Left ventricle myocardium inferior (tissue), 1 donor: ENCODE data around the gene P2RX7. TPM values are rescaled to one million over a fixed set of nuclear protein-coding genes. Genes with fewer than 3 reads are reported as not detected.
"Not testable (repeated sequence)": the region's sequence is repeated elsewhere in the genome, so short reads cannot be mapped to it uniquely, and the experiment has no call there.

Experiments used
- DNase-seq: peaks from one replicate; pipeline ENCODE4 v3.0.0-alpha.2; 2020
- H3K27ac ChIP-seq: fragments of 200-600 bp; replicated peaks from 2 replicates; pipeline ENCODE4 v1.8.0; 2021
- H3K27me3 ChIP-seq: fragments of 200-600 bp; 2 replicates; pipeline ENCODE4 v1.8.0; 2021; ENCODE audit warnings: low read depth
- H3K36me3 ChIP-seq: fragments of 200-600 bp; 2 replicates; pipeline ENCODE4 v1.8.0; 2021
- H3K4me1 ChIP-seq: fragments of 200-600 bp; 2 replicates; pipeline ENCODE4 v1.8.0; 2021
- H3K4me3 ChIP-seq: fragments of 200-600 bp; 2 replicates; pipeline ENCODE4 v1.8.0; 2021; ENCODE audit warnings: mild to moderate bottlenecking, moderate library complexity
- H3K9me3 ChIP-seq: fragments of 200-600 bp; replicated peaks from 2 replicates; pipeline ENCODE4 v1.8.0; 2021
- intact Hi-C: fragments of 100-400 bp; cut with micrococcal nuclease; formaldehyde crosslinking; loops from one replicate; pipeline ENCODE4 v1.11.0; 2022
- total RNA-seq: library from RNA; stranded (reverse); fragmentation: NEBNext Ultra II Directional; extraction: Animal tissue kit (Norgen Biotek cat#: 25700); gene quantifications from one replicate; pipeline ENCODE4 v1.2.1, GENCODE V29; 2021
- TF ChIP-seq, protein P1 (sequence below): fragments of 200-600 bp; IDR thresholded peaks from 2 replicates; pipeline ENCODE4 v1.8.0; 2021; ENCODE audit warnings: antibody characterized with exemption, mild to moderate bottlenecking, borderline replicate concordance
- donor health status: DM: no; HTN: yes; CAD: no; lungs with severe emphysema.

Gene P2RX7
- total RNA-seq, 1 donor from 2014 or later = 1.6 TPM

DNA sequence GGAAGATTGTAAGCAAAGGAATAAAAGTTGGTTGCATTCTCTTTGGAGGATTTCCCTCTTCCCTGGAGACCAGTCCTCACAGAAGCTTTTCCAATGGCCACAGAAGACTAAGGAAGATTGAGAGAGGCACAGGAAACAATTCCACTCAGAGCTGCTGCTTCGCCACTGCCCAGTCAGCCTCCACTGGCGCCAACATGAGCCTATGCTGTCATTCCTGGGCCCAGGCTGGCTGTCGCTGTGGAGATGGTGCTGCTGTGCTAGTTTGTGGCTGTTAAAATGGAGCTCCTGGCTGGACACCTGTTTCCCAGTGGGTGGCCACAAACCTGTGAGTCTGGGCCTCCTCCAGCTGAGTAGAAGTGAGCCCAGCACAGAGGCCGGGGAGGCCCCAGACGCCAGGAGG is 6.6 kb downstream of the P2RX7 start:
- no peaks in the 10 kb centered on the region for H3K9me3 ChIP-seq
- intact Hi-C loops = no loop called here
- TF ChIP-seq, protein P1, sequence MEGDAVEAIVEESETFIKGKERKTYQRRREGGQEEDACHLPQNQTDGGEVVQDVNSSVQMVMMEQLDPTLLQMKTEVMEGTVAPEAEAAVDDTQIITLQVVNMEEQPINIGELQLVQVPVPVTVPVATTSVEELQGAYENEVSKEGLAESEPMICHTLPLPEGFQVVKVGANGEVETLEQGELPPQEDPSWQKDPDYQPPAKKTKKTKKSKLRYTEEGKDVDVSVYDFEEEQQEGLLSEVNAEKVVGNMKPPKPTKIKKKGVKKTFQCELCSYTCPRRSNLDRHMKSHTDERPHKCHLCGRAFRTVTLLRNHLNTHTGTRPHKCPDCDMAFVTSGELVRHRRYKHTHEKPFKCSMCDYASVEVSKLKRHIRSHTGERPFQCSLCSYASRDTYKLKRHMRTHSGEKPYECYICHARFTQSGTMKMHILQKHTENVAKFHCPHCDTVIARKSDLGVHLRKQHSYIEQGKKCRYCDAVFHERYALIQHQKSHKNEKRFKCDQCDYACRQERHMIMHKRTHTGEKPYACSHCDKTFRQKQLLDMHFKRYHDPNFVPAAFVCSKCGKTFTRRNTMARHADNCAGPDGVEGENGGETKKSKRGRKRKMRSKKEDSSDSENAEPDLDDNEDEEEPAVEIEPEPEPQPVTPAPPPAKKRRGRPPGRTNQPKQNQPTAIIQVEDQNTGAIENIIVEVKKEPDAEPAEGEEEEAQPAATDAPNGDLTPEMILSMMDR = no peak
- peaks cover 4% of the 10 kb centered on the region for H3K4me1 ChIP-seq
- no peaks in the 10 kb centered on the region for H3K36me3 ChIP-seq
- no peaks in the 10 kb centered on the region for H3K27me3 ChIP-seq
- H3K4me3 ChIP-seq = no peak overlapping the region
- no peak for DNase-seq
- H3K27ac ChIP-seq = no peak overlapping the region

DNA sequence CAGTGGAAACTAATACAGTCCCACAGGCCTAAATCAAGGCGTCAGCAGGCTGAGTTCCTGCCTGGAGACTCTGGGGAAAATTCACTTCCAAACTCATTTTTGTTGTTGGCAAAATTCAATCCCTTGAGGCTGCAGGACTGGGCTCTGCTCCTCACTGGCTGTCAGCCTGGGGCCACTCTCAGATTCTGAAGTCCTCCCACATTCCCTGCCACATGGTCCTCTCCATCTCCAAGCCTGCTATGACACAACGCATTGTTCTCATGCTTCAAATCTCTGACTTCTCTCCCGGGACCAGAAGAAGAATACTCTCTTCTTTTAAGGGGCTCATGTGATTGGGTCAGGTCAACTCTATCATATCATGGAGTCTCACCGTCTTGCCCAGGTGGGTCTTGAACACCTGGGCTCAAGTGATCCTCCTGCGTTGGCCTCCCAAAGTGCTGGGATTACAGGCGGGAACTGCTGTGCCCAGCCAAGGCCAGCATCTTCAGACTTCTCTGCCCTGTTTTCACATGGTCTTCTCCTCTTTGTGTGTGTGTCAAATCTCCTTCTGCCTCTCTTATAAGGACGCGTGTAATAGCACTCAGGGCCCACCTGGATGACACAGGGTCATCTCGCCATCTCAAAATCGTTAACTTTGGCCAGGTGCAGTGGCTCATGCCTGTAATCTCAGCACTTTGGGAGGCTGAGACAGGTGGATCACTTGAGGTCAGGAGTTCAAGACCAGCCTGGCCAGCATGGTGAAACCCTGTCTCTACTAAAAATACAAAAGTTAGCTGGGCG is 9.7 kb downstream of the P2RX7 start:
- DNase-seq = no peak

DNA sequence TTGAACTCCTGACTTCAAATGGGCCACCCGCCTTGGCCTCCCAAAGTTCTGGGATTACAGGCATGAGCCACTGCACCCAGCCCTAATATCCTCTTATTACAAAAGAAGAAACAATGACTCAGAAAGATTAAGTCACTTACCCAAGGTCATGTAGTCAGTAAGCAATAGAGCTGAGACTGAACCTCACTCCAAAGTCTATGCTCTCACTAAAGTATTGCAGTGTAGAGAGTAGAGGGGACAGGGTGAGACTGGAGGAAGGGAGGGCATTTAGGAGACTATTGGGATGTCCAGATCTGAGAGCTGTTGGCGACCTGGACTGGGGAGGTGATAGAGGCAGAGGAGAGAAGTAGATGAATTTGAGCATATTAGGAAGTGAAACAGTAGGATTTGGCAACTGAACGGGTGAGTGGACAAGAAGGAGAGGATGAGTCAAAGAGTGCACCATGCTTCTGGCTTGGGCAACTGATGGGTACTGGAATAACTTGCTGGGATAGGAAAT is 11.8 kb downstream of the P2RX7 start:
- DNase-seq = no peak
- Histone ChIP-seq H3K4me1 (no peaks in the 10 kb centered on the region), H3K9me3 (no peaks in the 10 kb centered on the region), H3K36me3 (no peaks in the 10 kb centered on the region), H3K27ac (no peak overlapping the region), H3K27me3 (no peaks in the 10 kb centered on the region), H3K4me3 (no peak overlapping the region)
- TF ChIP-seq, protein P1 = no peak
- intact Hi-C loops = no loop called here

More for the DNA sequence above, 9.7 kb downstream of the P2RX7 start:
- no peaks in the 10 kb centered on the region for H3K4me1 ChIP-seq
- no peaks in the 10 kb centered on the region for H3K27me3 ChIP-seq
- TF ChIP-seq, protein P1 = no peak
- H3K36me3 ChIP-seq = no peaks in the 10 kb centered on the region
- no peak overlapping the region for H3K4me3 ChIP-seq
- intact Hi-C loops = no loop called here
- no peaks in the 10 kb centered on the region for H3K9me3 ChIP-seq
- no peak overlapping the region for H3K27ac ChIP-seq

DNA sequence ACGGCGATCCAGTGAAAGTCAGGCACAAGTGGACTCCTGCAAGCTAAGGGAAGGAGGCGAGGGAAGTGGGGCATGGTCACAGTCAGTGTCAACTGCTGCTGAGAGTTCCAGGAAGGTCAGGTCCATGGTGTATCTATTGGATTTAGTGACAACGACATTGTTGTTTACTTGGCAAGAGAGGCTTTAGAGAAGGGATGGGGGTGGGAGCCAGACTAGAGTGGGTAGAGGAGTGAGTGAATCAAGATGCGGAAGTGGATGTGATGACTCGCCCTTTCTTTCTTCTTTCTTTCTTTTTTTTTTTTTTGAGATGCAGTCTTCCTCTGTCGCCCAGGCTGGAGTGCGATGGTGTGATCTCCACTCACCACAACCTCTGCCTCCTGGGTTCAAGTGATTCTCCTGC is 12.5 kb downstream of the P2RX7 start:
- Histone ChIP-seq H3K27me3 (no peaks in the 10 kb centered on the region), H3K9me3 (no peaks in the 10 kb centered on the region), H3K4me3 (no peak overlapping the region), H3K27ac (no peak overlapping the region), H3K4me1 (no peaks in the 10 kb centered on the region), H3K36me3 (no peaks in the 10 kb centered on the region)
- no peak for DNase-seq
- intact Hi-C loops = no loop called here
- TF ChIP-seq, protein P1 = no peak

DNA sequence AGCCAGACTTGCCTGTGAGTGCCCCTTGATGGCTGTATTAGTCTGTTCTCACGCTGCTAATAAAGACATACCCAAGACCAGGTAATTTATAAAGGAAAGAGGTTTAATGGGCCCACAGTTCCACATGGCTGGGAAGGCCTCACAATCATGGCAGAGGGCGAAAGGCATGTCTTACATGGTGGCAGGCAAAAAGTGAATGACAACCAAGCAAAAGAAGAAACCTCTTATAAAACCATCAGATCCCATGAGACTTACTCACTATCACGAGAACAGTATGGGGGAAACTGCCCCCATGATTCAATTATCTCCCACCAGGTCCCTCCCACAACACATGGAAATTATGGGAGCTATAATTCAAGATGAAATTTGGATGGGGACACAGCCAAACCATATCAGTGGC is 16.6 kb downstream of the P2RX7 start:
- H3K36me3 ChIP-seq, intact Hi-C loops, DNase-seq, H3K4me1 ChIP-seq, H3K27me3 ChIP-seq, H3K4me3 ChIP-seq, H3K9me3 ChIP-seq, H3K27ac ChIP-seq: not testable (repeated sequence)

DNA sequence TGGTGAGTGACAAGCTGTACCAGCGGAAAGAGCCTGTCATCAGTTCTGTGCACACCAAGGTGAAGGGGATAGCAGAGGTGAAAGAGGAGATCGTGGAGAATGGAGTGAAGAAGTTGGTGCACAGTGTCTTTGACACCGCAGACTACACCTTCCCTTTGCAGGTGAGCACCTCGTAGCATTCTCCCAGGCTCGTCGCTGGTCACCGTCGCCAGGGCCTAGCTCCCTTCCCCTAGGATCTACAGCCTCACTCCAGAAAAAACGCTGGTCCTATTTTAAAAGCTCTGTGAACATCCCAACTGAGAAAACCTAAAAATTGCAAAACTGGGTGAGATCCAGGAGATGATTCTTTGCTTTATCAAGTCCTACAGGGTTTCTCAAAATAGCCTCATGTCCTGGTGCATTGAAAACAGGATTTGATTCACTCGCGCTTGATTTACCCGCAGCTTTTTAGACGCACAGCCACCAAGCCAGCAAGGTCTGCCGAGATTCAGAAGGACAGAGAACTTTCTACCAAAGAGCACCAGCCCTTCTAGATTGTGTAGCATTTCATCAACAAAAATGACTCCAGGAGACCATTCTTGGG is 22.2 kb downstream of the P2RX7 start:
- H3K27me3 ChIP-seq = no peaks in the 10 kb centered on the region
- H3K9me3 ChIP-seq = peaks cover 9% of the 10 kb centered on the region
- no peak overlapping the region for H3K27ac ChIP-seq
- no peak for DNase-seq
- no peaks in the 10 kb centered on the region for H3K4me1 ChIP-seq
- intact Hi-C loops = no loop called here
- TF ChIP-seq, protein P1 = no peak
- peaks cover 6% of the 10 kb centered on the region for H3K36me3 ChIP-seq
- no peak overlapping the region for H3K4me3 ChIP-seq
